Natural killer cell (primary cell): ENCODE results near the gene DENND1A. TPM values are rescaled to one million over a fixed set of nuclear protein-coding genes. Genes with fewer than 3 reads are reported as not detected.

Experiments
- ATAC-seq, 3 donors: fragments of 150-1000 bp in 2 of 3; fragments of 200-7000 bp in 1 of 3; cut with Tn5 transposase; 1 replicate in 1 of 3; 2 replicates in 2 of 3; pipeline ENCODE4 v1.10.0; 2021; ENCODE audit warnings: mild to moderate bottlenecking in 2 of 3, moderate library complexity in 2 of 3
- DNase-seq, 2 donors: peaks; one replicate each; pipeline versions ENCODE4 v3.0.0 to v3.0.0-alpha.2; 2013 to 2021; ENCODE audit warnings: mixed read lengths in 1 of 2
- H3K27ac ChIP-seq: one replicate; pipeline ENCODE4 v1.5.1; 2013; ENCODE audit warnings: mild to moderate bottlenecking, low read length
- H3K27me3 ChIP-seq: one replicate; pipeline ENCODE4 v1.6.1; 2013; ENCODE audit warnings: low read length; ENCODE audit not compliant: control insufficient read depth, insufficient read depth
- H3K36me3 ChIP-seq: one replicate; pipeline ENCODE4 v1.6.1; 2013; ENCODE audit warnings: low read length; ENCODE audit not compliant: control insufficient read depth, insufficient read depth
- H3K4me1 ChIP-seq: one replicate; pipeline ENCODE4 v1.6.1; 2013; ENCODE audit warnings: low read length; ENCODE audit not compliant: control insufficient read depth, insufficient read depth
- H3K4me3 ChIP-seq: one replicate; pipeline ENCODE4 v1.5.1; 2013; ENCODE audit warnings: low read length
- H3K9me3 ChIP-seq: one replicate; pipeline ENCODE4 v1.6.1; 2013; ENCODE audit warnings: low read length; ENCODE audit not compliant: control insufficient read depth, insufficient read depth
- H3K27ac Mint-ChIP-seq, 2 donors: one replicate each; pipeline ENCODE4 v1.8.0; 2022; ENCODE audit warnings: mild to moderate bottlenecking in 2 of 2, mixed read lengths in 2 of 2, moderate library complexity in 1 of 2
- H3K27me3 Mint-ChIP-seq, 2 donors: one replicate each; pipeline ENCODE4 v1.8.0; 2022; ENCODE audit warnings: low read depth in 2 of 2, mixed read lengths in 2 of 2
- H3K36me3 Mint-ChIP-seq: one replicate; pipeline ENCODE4 v1.8.0; 2022; ENCODE audit warnings: mixed read lengths
- H3K4me1 Mint-ChIP-seq, 2 donors: one replicate each; pipeline ENCODE4 v1.8.0; 2022; ENCODE audit warnings: mixed read lengths in 2 of 2
- H3K4me3 Mint-ChIP-seq: one replicate; pipeline ENCODE4 v1.8.0; 2022; ENCODE audit warnings: mild to moderate bottlenecking, moderate library complexity, mixed read lengths
- H3K9me3 Mint-ChIP-seq, 2 donors: one replicate each; pipeline ENCODE4 v1.8.0; 2022; ENCODE audit warnings: mixed read lengths in 2 of 2
- CTCF ChIP-seq: fragments of 200-600 bp; IDR thresholded peaks from one replicate; pipeline ENCODE4 v1.8.0; 2022; ENCODE audit warnings: antibody characterized with exemption
- WGBS: methylation state at CpG from one replicate; pipeline ENCODE4 v1.1.7; 2013; ENCODE audit warnings: missing lambda C conversion rate; ENCODE audit not compliant: insufficient coverage; 5-methylcytosine and 5-hydroxymethylcytosine counted together
- intact Hi-C: fragments of 100-400 bp; cut with micrococcal nuclease; formaldehyde crosslinking; loops from one replicate; pipeline ENCODE4 v1.14.2; 2022
- total RNA-seq, 4 donors: library from RNA; stranded (reverse); fragments of 120-200 nt in 1 of 4; gene quantifications; one replicate each; pipeline versions ENCODE4 v1.2.3 to v1.2.4, GENCODE V29; 2013 to 2022

DENND1A gene
- total RNA-seq, 3 donors from 2014 or later (not counting 1 experiment from before 2014, with no cell fraction given), result 27.8 to 37.6 (median 30.9) TPM

DNA sequence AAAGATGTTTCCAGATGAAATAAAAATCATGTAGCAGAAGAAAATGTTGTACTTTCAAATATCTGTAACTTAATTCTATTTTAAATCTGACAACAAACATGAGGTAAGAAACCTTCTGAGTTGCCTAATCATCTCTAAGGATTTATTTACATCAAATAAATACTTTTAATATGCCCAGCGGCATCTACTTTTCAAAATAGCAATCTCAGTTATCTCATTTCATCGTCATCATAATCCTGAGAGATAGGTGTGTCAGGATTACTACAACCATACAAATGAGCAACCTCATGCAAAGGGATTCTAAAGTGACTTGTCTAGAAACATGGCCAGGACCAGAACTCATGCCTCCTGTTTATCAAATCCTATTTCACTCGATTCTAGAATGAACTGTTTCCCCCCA lies 49.5 kb downstream of the DENND1A start:
- Histone ChIP-seq H3K4me3 (no peak overlapping the region), H3K27me3 (no peaks in the 10 kb centered on the region), H3K4me1 (no peaks in the 10 kb centered on the region), H3K36me3 (peaks cover 5% of the 10 kb centered on the region), H3K27ac (no peak overlapping the region), H3K9me3 (no peaks in the 10 kb centered on the region)
- intact Hi-C loops, result no loop called here
- ATAC-seq, result no peak
- 100% methylated on average over 3 of the region's 3 CpGs for WGBS
- Mint-ChIP-seq H3K4me1 (peaks cover 24 to 31% of the 10 kb centered on the region in 2 donors), H3K4me3 (no peak overlapping the region), H3K27ac (no peak overlapping the region), H3K9me3 (no peaks in the 10 kb centered on the region), H3K27me3 (no peaks in the 10 kb centered on the region), H3K36me3 (no peaks in the 10 kb centered on the region)
- TF ChIP-seq CTCF, result no peak
- no peak for DNase-seq

DNA sequence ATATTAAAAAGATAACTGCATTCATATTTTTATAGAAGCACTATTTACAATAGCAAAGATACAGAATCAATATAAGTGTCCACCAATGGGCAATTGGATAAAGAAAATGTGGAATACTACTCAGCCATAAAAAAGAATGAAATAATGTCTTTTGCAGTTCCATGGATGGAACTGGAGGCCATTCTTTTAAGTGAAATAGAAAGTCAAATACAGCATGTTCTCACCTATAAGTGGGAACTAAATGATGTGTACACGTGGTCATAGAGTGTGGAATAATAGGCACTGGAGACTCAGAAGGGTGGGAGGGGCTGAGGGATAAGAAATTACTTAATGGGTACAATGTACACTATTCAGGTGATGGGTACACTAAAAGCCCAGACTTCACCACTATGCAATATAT lies 53.2 kb downstream of the DENND1A start:
- Histone ChIP-seq H3K4me3 (no peak overlapping the region), H3K4me1 (no peaks in the 10 kb centered on the region), H3K36me3 (peaks cover 7% of the 10 kb centered on the region), H3K27me3 (no peaks in the 10 kb centered on the region), H3K9me3 (no peaks in the 10 kb centered on the region), H3K27ac (no peak overlapping the region)
- DNase-seq (no peak), ATAC-seq (no peak)
- H3K27ac Mint-ChIP-seq, result no peak overlapping the region
- no peaks in the 10 kb centered on the region for H3K27me3 Mint-ChIP-seq
- H3K4me3 Mint-ChIP-seq, result no peak overlapping the region
- TF ChIP-seq CTCF, result no peak
- peaks cover 2 to 3% of the 10 kb centered on the region in 2 donors for H3K4me1 Mint-ChIP-seq
- intact Hi-C loops, result no loop called here
- H3K9me3 Mint-ChIP-seq, result no peaks in the 10 kb centered on the region
- 100% methylated on average over 1 of the region's 1 CpG for WGBS
- H3K36me3 Mint-ChIP-seq, result no peaks in the 10 kb centered on the region

DNA sequence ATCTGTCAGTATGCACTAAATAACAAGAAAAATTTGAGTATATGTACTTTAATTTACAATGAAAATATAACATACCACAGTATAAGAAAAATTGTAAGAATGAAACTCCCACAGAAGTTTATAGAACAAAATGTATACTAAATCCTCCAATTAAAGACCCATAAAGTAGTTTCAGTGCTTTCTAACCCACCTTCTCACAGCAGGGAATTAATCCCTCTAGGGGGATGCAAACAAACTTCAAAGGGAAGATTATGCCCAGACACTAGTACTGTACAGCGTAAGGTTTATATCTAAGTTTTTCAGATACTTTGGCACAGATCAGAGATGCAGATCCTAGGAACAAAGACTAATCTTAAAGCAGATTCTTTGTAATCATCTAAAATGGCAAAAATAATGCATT lies 57.2 kb downstream of the DENND1A start:
- no peak overlapping the region for H3K27ac Mint-ChIP-seq

More for the DNA sequence above, 57.2 kb downstream of the DENND1A start:
- Mint-ChIP-seq H3K27me3 (no peaks in the 10 kb centered on the region), H3K36me3 (no peaks in the 10 kb centered on the region), H3K4me1 (peaks cover 10 to 11% of the 10 kb centered on the region in 2 donors), H3K9me3 (no peaks in the 10 kb centered on the region), H3K4me3 (no peak overlapping the region)
- intact Hi-C loops, result no loop called here
- Histone ChIP-seq H3K9me3 (no peaks in the 10 kb centered on the region), H3K27me3 (no peaks in the 10 kb centered on the region), H3K4me1 (peaks cover 6% of the 10 kb centered on the region), H3K36me3 (peaks cover 7% of the 10 kb centered on the region), H3K27ac (no peak overlapping the region), H3K4me3 (no peak overlapping the region)
- DNase-seq (no peak), ATAC-seq (no peak)
- no peak for TF ChIP-seq CTCF
- WGBS, result 80% methylated on average over 1 of the region's 1 CpG
